H1 (cell line): ENCODE measurements around the gene TMEM117. TPM values are rescaled to one million over a fixed set of nuclear protein-coding genes. Genes with fewer than 3 reads are reported as not detected.

Source experiments
- CTCF ChIA-PET: fragments of 300-600 bp; sonication (Branson Sonifier 250); formaldehyde crosslinking; loops from one replicate; lab custom pipeline; 2021; ENCODE audit not compliant: partially characterized antibody; lab: Charles Lee
- POLR2A ChIA-PET: fragments of 300-600 bp; sonication (Branson Sonifier 250); formaldehyde crosslinking; loops from one replicate; lab custom pipeline; 2021; ENCODE audit warnings: inconsistent platforms; ENCODE audit not compliant: partially characterized antibody; lab: Charles Lee
- DNase-seq, 2 experiments: peaks; one replicate each; pipeline versions ENCODE4 v3.0.0 to v3.0.0-alpha.2; 2010 to 2022; ENCODE audit warnings: low spot score in 2 of 2, low read depth in 1 of 2, mixed read lengths in 1 of 2
- FAIRE-seq: peaks from 2 replicates; lab custom pipeline; 2011; peaks lifted over from hg19 to GRCh38; lab: Jason Lieb, UNC
- H2AFZ ChIP-seq: 2 replicates; pipeline ENCODE4 v1.8.1; 2012; ENCODE audit warnings: low read length, inconsistent platforms
- H2AK5ac ChIP-seq: 2 replicates; pipeline ENCODE4 v1.6.1; 2013; ENCODE audit warnings: low read depth, low read length
- H2BK120ac ChIP-seq: replicated peaks from 2 replicates; pipeline ENCODE3; 2013; ENCODE audit warnings: low read depth, low read length, inconsistent platforms
- H2BK12ac ChIP-seq: 2 replicates; pipeline ENCODE4 v1.6.1; 2013; ENCODE audit warnings: low read depth, low read length
- H2BK15ac ChIP-seq: 2 replicates; pipeline ENCODE4 v1.6.1; 2013; ENCODE audit warnings: low read length
- H2BK20ac ChIP-seq: 2 replicates; pipeline ENCODE4 v1.6.1; 2013; ENCODE audit warnings: low read length
- H2BK5ac ChIP-seq: 2 replicates; pipeline ENCODE4 v1.6.1; 2013; ENCODE audit warnings: low read depth, low read length
- H3K14ac ChIP-seq: 2 replicates; pipeline ENCODE4 v1.6.1; 2013; ENCODE audit warnings: inconsistent platforms; ENCODE audit not compliant: insufficient read length
- H3K18ac ChIP-seq: 2 replicates; pipeline ENCODE4 v1.6.1; 2013; ENCODE audit warnings: low read length; ENCODE audit errors: extremely low read depth
- H3K23ac ChIP-seq: 2 replicates; pipeline ENCODE4 v1.6.1; 2013; ENCODE audit warnings: inconsistent platforms; ENCODE audit not compliant: insufficient read length
- H3K23me2 ChIP-seq: 2 replicates; pipeline ENCODE4 v1.6.1; 2013; ENCODE audit warnings: low read depth, low read length
- H3K27ac ChIP-seq: 2 replicates; pipeline ENCODE4 v1.6.1; 2011; ENCODE audit warnings: low read depth, low read length, inconsistent platforms
- H3K27me3 ChIP-seq, 4 experiments: replicated peaks in 1 of 4; 1 replicate in 1 of 4; 2 replicates in 3 of 4; pipeline versions ENCODE4 v1.6.1 to v1.8.1; 2011 to 2013; ENCODE audit warnings: low read length in 3 of 4, mild to moderate bottlenecking in 3 of 4, inconsistent platforms in 2 of 4, mixed read lengths in 2 of 4, moderate library complexity in 1 of 4; ENCODE audit not compliant: control insufficient read depth in 3 of 4, insufficient read depth in 3 of 4; ENCODE audit errors: extremely low read depth in 1 of 4
- H3K36me3 ChIP-seq, 4 experiments: 2 replicates each; pipeline versions ENCODE4 v1.6.1 to v1.8.1; 2011 to 2013; ENCODE audit warnings: mild to moderate bottlenecking in 4 of 4, low read length in 3 of 4, moderate library complexity in 2 of 4, control low read depth in 1 of 4, inconsistent platforms in 1 of 4; ENCODE audit not compliant: insufficient read depth in 4 of 4, control insufficient read depth in 2 of 4
- H3K4ac ChIP-seq: replicated peaks from 2 replicates; pipeline ENCODE3; 2013; ENCODE audit warnings: low read length, low read depth, mixed read lengths, inconsistent platforms; ENCODE audit not compliant: insufficient read length
- H3K4me1 ChIP-seq, 4 experiments: replicated peaks in 1 of 4; 1 replicate in 1 of 4; 2 replicates in 3 of 4; pipeline versions ENCODE4 v1.6.1 to v1.8.1; 2011 to 2013; ENCODE audit warnings: low read length in 3 of 4, inconsistent platforms in 2 of 4, mixed read lengths in 1 of 4; ENCODE audit not compliant: insufficient read depth in 4 of 4, control insufficient read depth in 3 of 4
- H3K4me2 ChIP-seq, 2 experiments: 2 replicates each; pipeline versions ENCODE4 v1.6.1 to v1.8.1; 2011 to 2013; ENCODE audit warnings: low read depth in 2 of 2, low read length in 2 of 2, control low read depth in 1 of 2, inconsistent platforms in 1 of 2, mild to moderate bottlenecking in 1 of 2; ENCODE audit not compliant: insufficient read depth in 1 of 2
- H3K4me3 ChIP-seq, 4 experiments: fragments of 200-600, 300-600 bp in 1 of 4; sonication (generic), shearing (Covaris generic), sonication (Bioruptor Twin) in 1 of 4; 2 replicates each; pipeline versions ENCODE4 v1.5.1 to v1.8.1; 2011 to 2016; ENCODE audit warnings: low read length in 4 of 4, low read depth in 3 of 4, control low read depth in 2 of 4, inconsistent platforms in 2 of 4, mild to moderate bottlenecking in 2 of 4, mixed read lengths in 1 of 4, moderate library complexity in 1 of 4; ENCODE audit not compliant: insufficient read depth in 2 of 4; ENCODE audit errors: extremely low read depth in 1 of 4
- H3K56ac ChIP-seq: replicated peaks from 2 replicates; pipeline ENCODE3; 2013; ENCODE audit warnings: low read depth, mild to moderate bottlenecking, mixed read lengths, low read length, inconsistent platforms; ENCODE audit not compliant: insufficient read length
- H3K79me1 ChIP-seq: 2 replicates; pipeline ENCODE4 v1.6.1; 2013; ENCODE audit warnings: low read depth, low read length, control low read depth
- H3K79me2 ChIP-seq, 2 experiments: 2 replicates each; pipeline versions ENCODE4 v1.6.1 to v1.8.1; 2012 to 2013; ENCODE audit warnings: low read length in 2 of 2, mild to moderate bottlenecking in 2 of 2, inconsistent platforms in 1 of 2; ENCODE audit not compliant: insufficient read depth in 2 of 2, control insufficient read depth in 1 of 2
- H3K9ac ChIP-seq, 4 experiments: replicated peaks in 1 of 4; 1 replicate in 1 of 4; 2 replicates in 3 of 4; pipeline versions ENCODE4 v1.6.1 to v1.8.1; 2011 to 2013; ENCODE audit warnings: low read depth in 3 of 4, low read length in 3 of 4, control low read depth in 2 of 4, mild to moderate bottlenecking in 2 of 4, moderate library complexity in 2 of 4, inconsistent platforms in 1 of 4; ENCODE audit errors: extremely low read depth in 1 of 4
- H3K9me3 ChIP-seq, 2 experiments: 2 replicates each; pipeline versions ENCODE4 v1.6.1 to v1.8.1; 2012 to 2013; ENCODE audit warnings: mild to moderate bottlenecking in 2 of 2, moderate library complexity in 2 of 2, control low read depth in 1 of 2, inconsistent platforms in 1 of 2, low read depth in 1 of 2, low read length in 1 of 2, mixed read lengths in 1 of 2; ENCODE audit not compliant: insufficient read depth in 2 of 2
- H4K20me1 ChIP-seq, 2 experiments: replicated peaks in 1 of 2; 2 replicates each; pipeline versions ENCODE3 to v1.8.1; 2011 to 2013; ENCODE audit warnings: inconsistent platforms in 2 of 2, low read length in 2 of 2, mild to moderate bottlenecking in 1 of 2; ENCODE audit not compliant: insufficient read depth in 2 of 2, control insufficient read depth in 1 of 2
- H4K5ac ChIP-seq: 2 replicates; pipeline ENCODE4 v1.6.1; 2013; ENCODE audit warnings: low read length, low read depth, mixed read lengths, inconsistent platforms; ENCODE audit not compliant: insufficient read length
- H4K8ac ChIP-seq: 2 replicates; pipeline ENCODE4 v1.8.0; 2013; ENCODE audit warnings: mild to moderate bottlenecking, moderate library complexity, low read length, inconsistent platforms; ENCODE audit not compliant: insufficient read depth; ENCODE audit errors: extremely low read depth
- H4K91ac ChIP-seq: replicated peaks from 2 replicates; pipeline ENCODE3; 2013; ENCODE audit warnings: low read length, mixed read lengths, inconsistent platforms; ENCODE audit not compliant: insufficient read length
- ASH2L ChIP-seq: fragments of 200-600, 300-600 bp; sonication (generic); IDR thresholded peaks from one replicate; pipeline ENCODE4 v1.7.1; 2017; ENCODE audit warnings: low read length
- CHD2 ChIP-seq: IDR thresholded peaks from 2 replicates; pipeline ENCODE4 v1.6.1; 2012; ENCODE audit warnings: low read length, improper control_type of control experiment
- EP300 ChIP-seq, 2 experiments: IDR thresholded peaks; 1 replicate in 1 of 2; 2 replicates in 1 of 2; pipeline ENCODE4 v1.6.1; 2011 to 2012; ENCODE audit warnings: low read depth in 2 of 2, low read length in 2 of 2, mild to moderate bottlenecking in 2 of 2, borderline replicate concordance in 1 of 2, inconsistent platforms in 1 of 2, moderate library complexity in 1 of 2
- HDAC6 ChIP-seq: IDR thresholded peaks from one replicate; pipeline ENCODE4 v1.7.1; 2012; ENCODE audit warnings: low read depth, mild to moderate bottlenecking, inconsistent platforms, low read length, moderate library complexity
- KDM4A ChIP-seq: IDR thresholded peaks from one replicate; pipeline ENCODE4 v1.7.1; 2012; ENCODE audit warnings: low read depth, mild to moderate bottlenecking, moderate library complexity, low read length, inconsistent platforms; ENCODE audit not compliant: severe bottlenecking
- POLR2AphosphoS5 ChIP-seq: IDR thresholded peaks from 2 replicates; pipeline ENCODE4 v1.6.1; 2011; ENCODE audit warnings: low read depth, low read length
- SRF ChIP-seq: IDR thresholded peaks from 2 replicates; pipeline ENCODE4 v1.6.1; 2011; ENCODE audit warnings: mild to moderate bottlenecking, low read depth, low read length, moderate library complexity
- WGBS, 2 experiments: shearing (Covaris generic) in 1 of 2; methylation state at CpG; one replicate each; pipeline versions ENCODE4 v1.1.6 to v1.1.7; 2013 to 2015; ENCODE audit warnings: low lambda C conversion rate in 2 of 2, mixed read lengths in 2 of 2, inconsistent platforms in 1 of 2, low coverage in 1 of 2, missing lambda C conversion rate in 1 of 2; ENCODE audit not compliant: insufficient replicate concordance in 2 of 2, insufficient coverage in 1 of 2, insufficient read length in 1 of 2; ENCODE audit errors: extremely low coverage in 1 of 2, missing lambda C conversion rate in 1 of 2; 5-methylcytosine and 5-hydroxymethylcytosine counted together
- polyA plus RNA-seq, 7 experiments: library from polyadenylated mRNA; depleted of rRNA in 3 of 7; stranded (reverse) in 5 of 7; unstranded in 2 of 7; fragments of >200 nt in 5 of 7; fragments of 200-250 nt in 2 of 7; gene quantifications; 1 replicate in 5 of 7; 2 replicates in 1 of 7; 4 replicates in 1 of 7; pipeline versions ENCODE4 v1.2.1 to v1.2.3, GENCODE V29; 2011 to 2013; ENCODE audit warnings: missing spikeins in 2 of 7, mixed read lengths in 2 of 7
- total RNA-seq: library from RNA; stranded (reverse); fragmentation: NEBNext Ultra II Directional; extraction: Animal tissue kit (Norgen Biotek cat#: 25700); gene quantifications from 2 replicates; pipeline ENCODE4 v1.2.1, GENCODE V29; 2021
- TF ChIP-seq, protein P1 (sequence below): IDR thresholded peaks from 2 replicates; pipeline ENCODE4 v1.6.1; 2012; ENCODE audit warnings: inconsistent platforms

The TMEM117 gene
- total and polyA plus RNA-seq, 2 of the 8 experiments (the other 6 are each of a cell fraction or from before 2014, with no cell fraction given): 0.80 to 1.4 TPM

DNA sequence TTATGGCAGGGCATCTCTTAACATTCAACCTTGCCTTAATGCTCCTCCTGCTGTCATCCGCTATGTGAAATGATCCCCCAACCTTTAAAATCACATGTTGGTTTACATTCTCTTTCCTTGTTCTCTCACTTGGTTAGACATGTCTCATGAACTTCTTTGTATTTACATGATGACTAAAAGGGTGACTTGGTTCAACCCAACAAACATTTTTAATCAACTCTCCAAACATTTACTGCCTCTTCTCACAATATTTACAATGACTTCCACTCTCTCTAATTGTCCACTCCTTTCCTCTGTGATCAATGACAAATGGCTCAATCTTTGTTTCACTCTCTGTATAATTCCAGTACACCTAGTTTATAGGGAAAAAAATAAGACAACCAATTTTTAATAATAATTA lies 534.1 kb downstream of the TMEM117 start:
- Histone ChIP-seq H3K14ac (no peak overlapping the region), H4K5ac (no peak overlapping the region), H3K56ac (no peak overlapping the region), H3K4me1 (no peaks in the 10 kb centered on the region), H2BK15ac (no peak overlapping the region), H3K27me3 (no peaks in the 10 kb centered on the region), H3K18ac (no peak overlapping the region), H2BK5ac (no peak overlapping the region), H2AFZ (no peak overlapping the region), H3K79me1 (no peaks in the 10 kb centered on the region), H3K4ac (no peak overlapping the region), H3K36me3 (no peaks in the 10 kb centered on the region), H3K4me3 (no peak overlapping the region), H3K27ac (no peak overlapping the region), H3K9ac (no peak overlapping the region), H3K23me2 (no peaks in the 10 kb centered on the region), H3K9me3 (no peaks in the 10 kb centered on the region), H3K23ac (no peak overlapping the region), H4K20me1 (no peaks in the 10 kb centered on the region), H4K8ac (no peak overlapping the region), H2BK20ac (no peak overlapping the region), H3K4me2 (no peak overlapping the region), H2BK12ac (no peak overlapping the region), H4K91ac (no peak overlapping the region), H2AK5ac (no peak overlapping the region), H2BK120ac (no peak overlapping the region), H3K79me2 (no peaks in the 10 kb centered on the region)
- POLR2A ChIA-PET: no interaction called here
- 95% methylated on average over 1 of the region's 1 CpG; no CpG with 5 or more reads in 1 of the 2 experiments for WGBS, 2 experiments
- CTCF ChIA-PET: no interaction called here
- TF ChIP-seq, protein P1, sequence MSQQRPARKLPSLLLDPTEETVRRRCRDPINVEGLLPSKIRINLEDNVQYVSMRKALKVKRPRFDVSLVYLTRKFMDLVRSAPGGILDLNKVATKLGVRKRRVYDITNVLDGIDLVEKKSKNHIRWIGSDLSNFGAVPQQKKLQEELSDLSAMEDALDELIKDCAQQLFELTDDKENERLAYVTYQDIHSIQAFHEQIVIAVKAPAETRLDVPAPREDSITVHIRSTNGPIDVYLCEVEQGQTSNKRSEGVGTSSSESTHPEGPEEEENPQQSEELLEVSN: no peak
- no peak for TF ChIP-seq HDAC6
- TF ChIP-seq EP300 (IDR thresholded peaks at IDR 0.05; ENCODE audit: borderline replicate concordance in 1 of 2, low read depth in 2 of 2, low read length in 2 of 2): no peak
- no peak for TF ChIP-seq SRF
- no peak for TF ChIP-seq POLR2AphosphoS5
- no peak for TF ChIP-seq ASH2L
- TF ChIP-seq KDM4A: no peak
- no peak for TF ChIP-seq CHD2
- FAIRE-seq (no peak), DNase-seq (no peak)
